ENCODE measurements around the gene ARID1B.

Gene ARID1B

DNA sequence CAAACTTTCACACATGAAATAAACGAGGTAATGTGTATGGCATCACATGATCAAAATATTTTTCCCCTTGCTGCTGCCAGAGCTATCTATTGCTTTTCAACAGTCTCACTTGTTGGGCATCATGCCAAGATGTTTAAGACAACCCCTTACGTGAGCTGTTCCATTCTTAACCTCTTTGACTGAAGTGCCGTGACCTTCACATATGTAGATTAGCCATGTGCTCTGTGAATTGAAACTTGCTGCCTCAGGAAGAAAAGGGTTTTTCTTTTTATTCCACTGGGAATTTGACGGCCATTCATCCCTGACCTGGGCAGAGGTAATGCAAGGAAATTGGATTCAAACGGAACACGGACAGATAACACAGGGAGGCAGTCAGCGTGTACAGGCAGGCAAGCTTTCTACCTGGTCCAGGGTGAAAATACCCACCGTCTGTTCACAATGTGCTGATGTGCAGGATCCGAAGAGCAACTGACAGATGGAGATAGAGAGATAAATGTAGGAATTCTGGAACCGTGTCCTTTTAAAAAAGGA, 14.2 kb downstream of the ARID1B start:
- no peak overlapping the region for H2BK5ac ChIP-seq (ENCODE audit: low read depth, low read length, poor library complexity)
- H3K9me3 ChIP-seq (ENCODE audit: insufficient read depth, low read depth, low read length) = no peaks in the 10 kb centered on the region
- H3K79me2 ChIP-seq (ENCODE audit: control insufficient read depth, insufficient read depth, low read length, poor library complexity) = peaks cover 12% of the 10 kb centered on the region
- H2BK12ac ChIP-seq (ENCODE audit: low read length) = no peak overlapping the region
- H3K27me3 ChIP-seq (ENCODE audit: insufficient read depth, low read length) = no peaks in the 10 kb centered on the region
- H4K12ac ChIP-seq (ENCODE audit: low read depth, low read length) = no peak overlapping the region
- no peak overlapping the region for H2AK5ac ChIP-seq (ENCODE audit: low read length)
- H2AFZ ChIP-seq (ENCODE audit: insufficient read depth, low read length, poor library complexity) = no peak overlapping the region
- H3K4me1 ChIP-seq (ENCODE audit: control insufficient read depth in 1 of 2, insufficient read depth in 2 of 2, low read length in 2 of 2) = no peaks in the 10 kb centered on the region
- no peak overlapping the region for H2BK120ac ChIP-seq (ENCODE audit: insufficient read depth, low read length, poor library complexity)
- WGBS (ENCODE audit: extremely low coverage, insufficient coverage, insufficient read length) = no CpG with 5 or more reads among the region's 10 CpGs
- H3K4me3 ChIP-seq (ENCODE audit: low read depth, low read length) = no peak overlapping the region
- H3K18ac ChIP-seq (ENCODE audit: low read length) = no peak overlapping the region
- H3K4ac ChIP-seq (ENCODE audit: low read depth, low read length) = peak overlapping the region; percentile 49
- H3K36me3 ChIP-seq (ENCODE audit: control insufficient read depth in 1 of 2, insufficient read depth in 2 of 2, low read length in 2 of 2) = peaks cover 2 to 3% of the 10 kb centered on the region in 2 experiments
- H4K8ac ChIP-seq (ENCODE audit: low read depth, low read length) = no peak overlapping the region
- no peaks in the 10 kb centered on the region for H3K79me1 ChIP-seq (ENCODE audit: low read length)
- H3K14ac ChIP-seq (ENCODE audit: low read length) = no peak overlapping the region
- H3K9ac ChIP-seq (ENCODE audit: low read length) = no peak overlapping the region
- no peak overlapping the region for H3K4me2 ChIP-seq (ENCODE audit: low read length)
- DNase-seq = no peak
- H3K23ac ChIP-seq (ENCODE audit: low read length) = no peak overlapping the region
- H4K91ac ChIP-seq (ENCODE audit: low read depth, low read length) = no peak overlapping the region
- no peak overlapping the region for H3K27ac ChIP-seq (ENCODE audit: low read depth, low read length)

DNA sequence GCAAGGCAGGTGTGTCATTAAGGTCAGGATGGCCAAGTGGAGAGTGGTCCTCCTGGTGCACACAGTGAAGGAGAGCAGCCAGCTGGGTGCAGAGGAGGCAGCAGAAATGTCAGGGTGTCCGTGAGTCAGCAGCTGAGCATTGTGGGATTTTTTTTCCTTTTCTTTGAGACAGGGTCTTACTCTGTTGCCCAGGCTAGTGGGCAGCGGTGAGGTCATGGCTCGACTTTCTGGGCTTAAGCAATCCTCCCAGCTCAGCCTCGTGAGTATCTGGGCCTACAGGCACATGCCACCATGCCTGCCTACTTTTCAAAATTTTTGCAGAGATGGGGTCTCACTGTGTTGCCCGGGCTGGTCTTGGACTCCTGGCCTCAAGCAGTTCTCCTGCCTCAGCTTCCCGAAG, 16.0 kb downstream of the ARID1B start:
- H3K4me2 ChIP-seq (ENCODE audit: low read length) = no peak overlapping the region

DNA sequence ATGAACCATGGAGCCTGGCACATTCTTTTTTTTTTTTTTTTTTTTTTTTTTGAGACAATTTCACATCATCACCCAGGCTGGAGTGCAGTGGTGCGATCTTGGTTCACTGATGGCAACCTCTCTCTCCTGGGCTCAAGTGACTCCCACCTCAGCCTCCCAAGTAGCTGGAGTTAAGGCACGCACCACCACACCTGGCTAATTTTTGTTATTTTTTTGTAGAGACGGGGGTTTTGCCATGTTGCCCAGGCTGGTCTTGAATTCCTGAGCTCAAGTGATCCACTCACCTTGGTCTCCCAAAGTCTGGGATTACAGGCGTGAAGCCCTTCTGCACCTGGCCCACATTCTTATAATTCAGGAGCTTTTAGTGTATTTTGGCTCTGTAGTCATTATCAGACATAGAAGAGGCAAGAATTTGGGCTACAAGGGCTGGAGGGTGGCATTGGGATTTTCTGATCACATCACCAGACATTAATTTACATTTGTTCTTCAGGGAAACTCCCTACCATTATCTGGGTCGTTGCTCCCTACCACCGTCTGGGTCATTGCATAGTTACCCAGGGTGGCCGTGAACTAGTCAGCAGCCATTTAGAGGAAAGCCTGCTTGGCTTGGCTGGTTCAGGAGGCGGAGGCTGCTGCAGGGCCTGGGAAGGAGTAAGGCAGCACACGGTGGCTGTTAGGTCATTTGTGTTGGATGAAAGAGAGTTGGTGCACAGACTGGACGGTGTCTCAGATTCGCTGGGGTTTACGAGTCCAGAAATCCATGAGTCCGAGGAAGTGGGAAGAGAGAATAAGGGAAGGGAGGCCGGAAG, 17.6 kb downstream of the ARID1B start:
- Histone ChIP-seq H4K91ac (ENCODE audit: low read depth, low read length) (no peak overlapping the region), H3K14ac (ENCODE audit: low read length) (no peak overlapping the region), H3K27me3 (ENCODE audit: insufficient read depth, low read length) (no peaks in the 10 kb centered on the region), H2BK5ac (ENCODE audit: low read depth, low read length, poor library complexity) (no peak overlapping the region), H2BK12ac (ENCODE audit: low read length) (no peak overlapping the region), H2AFZ (ENCODE audit: insufficient read depth, low read length, poor library complexity) (no peak overlapping the region), H3K9me3 (ENCODE audit: insufficient read depth, low read depth, low read length) (peaks cover 1% of the 10 kb centered on the region), H3K79me1 (ENCODE audit: low read length) (no peaks in the 10 kb centered on the region), H2AK5ac (ENCODE audit: low read length) (no peak overlapping the region), H3K4me1 (ENCODE audit: control insufficient read depth in 1 of 2, insufficient read depth in 2 of 2, low read length in 2 of 2) (peaks cover 3 to 9% of the 10 kb centered on the region in 2 experiments), H4K12ac (ENCODE audit: low read depth, low read length) (no peak overlapping the region), H3K79me2 (ENCODE audit: control insufficient read depth, insufficient read depth, low read length, poor library complexity) (peaks cover 20% of the 10 kb centered on the region), H3K36me3 (ENCODE audit: control insufficient read depth in 1 of 2, insufficient read depth in 2 of 2, low read length in 2 of 2) (no peaks in the 10 kb centered on the region), H3K18ac (ENCODE audit: low read length) (no peak overlapping the region), H3K27ac (ENCODE audit: low read depth, low read length) (no peak overlapping the region), H3K9ac (ENCODE audit: low read length) (no peak overlapping the region), H2BK120ac (ENCODE audit: insufficient read depth, low read length, poor library complexity) (no peak overlapping the region), H3K4ac (ENCODE audit: low read depth, low read length) (peak overlapping the region; percentile 42), H4K8ac (ENCODE audit: low read depth, low read length) (no peak overlapping the region), H3K23ac (ENCODE audit: low read length) (no peak overlapping the region), H3K4me2 (ENCODE audit: low read length) (no peak overlapping the region), H3K4me3 (ENCODE audit: low read depth, low read length) (no peak overlapping the region)
- no CpG with 5 or more reads among the region's 14 CpGs for WGBS (ENCODE audit: extremely low coverage, insufficient coverage, insufficient read length)
- peak in 1 of 2 donors; percentile 10 for DNase-seq

More for the DNA sequence above, 16.0 kb downstream of the ARID1B start:
- no peak overlapping the region for H2BK120ac ChIP-seq (ENCODE audit: insufficient read depth, low read length, poor library complexity)
- no peak overlapping the region for H2AFZ ChIP-seq (ENCODE audit: insufficient read depth, low read length, poor library complexity)
- WGBS (ENCODE audit: extremely low coverage, insufficient coverage, insufficient read length) = no CpG with 5 or more reads among the region's 6 CpGs
- H2AK5ac ChIP-seq (ENCODE audit: low read length) = no peak overlapping the region
- H3K4ac ChIP-seq (ENCODE audit: low read depth, low read length) = peak overlapping the region; percentile 29
- H3K36me3 ChIP-seq (ENCODE audit: control insufficient read depth in 1 of 2, insufficient read depth in 2 of 2, low read length in 2 of 2) = no peaks in the 10 kb centered on the region
- no peaks in the 10 kb centered on the region for H3K27me3 ChIP-seq (ENCODE audit: insufficient read depth, low read length)
- DNase-seq = no peak
- H3K79me2 ChIP-seq (ENCODE audit: control insufficient read depth, insufficient read depth, low read length, poor library complexity) = peaks cover 15% of the 10 kb centered on the region
- H3K9me3 ChIP-seq (ENCODE audit: insufficient read depth, low read depth, low read length) = peaks cover 1% of the 10 kb centered on the region
- H3K27ac ChIP-seq (ENCODE audit: low read depth, low read length) = no peak overlapping the region
- no peaks in the 10 kb centered on the region for H3K79me1 ChIP-seq (ENCODE audit: low read length)
- H3K4me1 ChIP-seq (ENCODE audit: control insufficient read depth in 1 of 2, insufficient read depth in 2 of 2, low read length in 2 of 2) = peaks cover 3 to 9% of the 10 kb centered on the region in 2 experiments
- H2BK12ac ChIP-seq (ENCODE audit: low read length) = no peak overlapping the region
- no peak overlapping the region for H4K91ac ChIP-seq (ENCODE audit: low read depth, low read length)
- no peak overlapping the region for H3K23ac ChIP-seq (ENCODE audit: low read length)
- no peak overlapping the region for H4K8ac ChIP-seq (ENCODE audit: low read depth, low read length)
- H2BK5ac ChIP-seq (ENCODE audit: low read depth, low read length, poor library complexity) = no peak overlapping the region
- no peak overlapping the region for H3K9ac ChIP-seq (ENCODE audit: low read length)
- no peak overlapping the region for H4K12ac ChIP-seq (ENCODE audit: low read depth, low read length)
- H3K4me3 ChIP-seq (ENCODE audit: low read depth, low read length) = no peak overlapping the region
- H3K18ac ChIP-seq (ENCODE audit: low read length) = no peak overlapping the region
- H3K14ac ChIP-seq (ENCODE audit: low read length) = no peak overlapping the region

DNA sequence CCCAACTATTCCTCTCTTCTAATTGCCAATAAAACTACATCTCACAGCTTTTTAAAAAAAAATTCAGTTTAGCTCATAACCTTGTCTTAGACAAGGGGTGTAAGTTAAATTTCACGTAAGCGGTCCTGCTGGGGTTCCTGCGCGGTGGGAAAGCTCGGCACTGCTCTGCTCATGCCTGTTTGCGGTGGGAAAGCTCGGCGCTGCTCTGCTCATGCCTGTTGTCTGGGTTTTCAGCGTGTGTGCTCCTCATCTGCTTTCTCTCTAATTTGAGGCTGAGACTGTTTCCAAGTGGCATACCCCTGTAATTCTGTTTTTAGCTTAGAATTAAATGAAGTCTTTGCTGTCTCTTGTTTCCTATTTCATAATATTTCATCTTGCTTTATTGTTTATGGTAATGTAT, 18.6 kb downstream of the ARID1B start:
- no peak overlapping the region for H3K18ac ChIP-seq (ENCODE audit: low read length)
- H2BK12ac ChIP-seq (ENCODE audit: low read length) = no peak overlapping the region
- H3K36me3 ChIP-seq (ENCODE audit: control insufficient read depth in 1 of 2, insufficient read depth in 2 of 2, low read length in 2 of 2) = peaks cover 0 to 2% of the 10 kb centered on the region in 2 experiments
- H2BK5ac ChIP-seq (ENCODE audit: low read depth, low read length, poor library complexity) = no peak overlapping the region
- H3K23ac ChIP-seq (ENCODE audit: low read length) = no peak overlapping the region
- H4K91ac ChIP-seq (ENCODE audit: low read depth, low read length) = no peak overlapping the region
- no peak overlapping the region for H3K4me3 ChIP-seq (ENCODE audit: low read depth, low read length)
- no peak overlapping the region for H2AK5ac ChIP-seq (ENCODE audit: low read length)
- peaks cover 3 to 9% of the 10 kb centered on the region in 2 experiments for H3K4me1 ChIP-seq (ENCODE audit: control insufficient read depth in 1 of 2, insufficient read depth in 2 of 2, low read length in 2 of 2)
- no CpG with 5 or more reads among the region's 9 CpGs for WGBS (ENCODE audit: extremely low coverage, insufficient coverage, insufficient read length)
- H3K9ac ChIP-seq (ENCODE audit: low read length) = no peak overlapping the region
- no peak overlapping the region for H4K8ac ChIP-seq (ENCODE audit: low read depth, low read length)
- DNase-seq = no peak
- peaks cover 1% of the 10 kb centered on the region for H3K9me3 ChIP-seq (ENCODE audit: insufficient read depth, low read depth, low read length)
- no peak overlapping the region for H2AFZ ChIP-seq (ENCODE audit: insufficient read depth, low read length, poor library complexity)
- no peak overlapping the region for H3K4me2 ChIP-seq (ENCODE audit: low read length)
- H3K27ac ChIP-seq (ENCODE audit: low read depth, low read length) = no peak overlapping the region
- no peak overlapping the region for H2BK120ac ChIP-seq (ENCODE audit: insufficient read depth, low read length, poor library complexity)
- peak overlapping the region; percentile 84 for H3K4ac ChIP-seq (ENCODE audit: low read depth, low read length)
- no peaks in the 10 kb centered on the region for H3K27me3 ChIP-seq (ENCODE audit: insufficient read depth, low read length)
- no peak overlapping the region for H4K12ac ChIP-seq (ENCODE audit: low read depth, low read length)
- H3K79me1 ChIP-seq (ENCODE audit: low read length) = no peaks in the 10 kb centered on the region
- H3K14ac ChIP-seq (ENCODE audit: low read length) = no peak overlapping the region
- peaks cover 22% of the 10 kb centered on the region for H3K79me2 ChIP-seq (ENCODE audit: control insufficient read depth, insufficient read depth, low read length, poor library complexity)

All from trophoblast cell (in vitro differentiated cells and primary cell).